GM12878 (cell line): ENCODE measurements around the gene NUP54.

Experiments
- BRCA1 ChIP-seq: IDR thresholded peaks from 2 replicates; pipeline ENCODE4 v1.6.1; 2011; ENCODE audit warnings: low read depth, low read length, improper control_type of control experiment
- EZH2 ChIP-seq: IDR thresholded peaks from 2 replicates; pipeline ENCODE4 v1.6.1; 2012; ENCODE audit warnings: low read depth, mild to moderate bottlenecking, control low read depth, inconsistent platforms, low read length, borderline replicate concordance; ENCODE audit not compliant: control insufficient read depth
- HDGF ChIP-seq: fragments of 450-650 bp; IDR thresholded peaks from 2 replicates; pipeline ENCODE4 v1.6.1; 2016; ENCODE audit warnings: antibody characterized with exemption
- KDM1A ChIP-seq: fragments of 200-600 bp; sonication (generic); IDR thresholded peaks from 2 replicates; pipeline ENCODE4 v1.6.1; 2016; ENCODE audit warnings: borderline replicate concordance
- RFX5 ChIP-seq: IDR thresholded peaks from 2 replicates; pipeline ENCODE4 v1.6.1; 2011; ENCODE audit warnings: low read depth, low read length, improper control_type of control experiment
- STAT3 ChIP-seq: IDR thresholded peaks from 2 replicates; pipeline ENCODE4 v1.6.1; 2011; ENCODE audit warnings: low read depth, low read length, improper control_type of control experiment
- TF ChIP-seq, protein P1 (sequence below): IDR thresholded peaks from 2 replicates; pipeline ENCODE4 v1.6.1; 2011; ENCODE audit warnings: low read depth, mild to moderate bottlenecking, low read length, moderate library complexity, borderline replicate concordance; ENCODE audit errors: extremely low read depth

DNA sequence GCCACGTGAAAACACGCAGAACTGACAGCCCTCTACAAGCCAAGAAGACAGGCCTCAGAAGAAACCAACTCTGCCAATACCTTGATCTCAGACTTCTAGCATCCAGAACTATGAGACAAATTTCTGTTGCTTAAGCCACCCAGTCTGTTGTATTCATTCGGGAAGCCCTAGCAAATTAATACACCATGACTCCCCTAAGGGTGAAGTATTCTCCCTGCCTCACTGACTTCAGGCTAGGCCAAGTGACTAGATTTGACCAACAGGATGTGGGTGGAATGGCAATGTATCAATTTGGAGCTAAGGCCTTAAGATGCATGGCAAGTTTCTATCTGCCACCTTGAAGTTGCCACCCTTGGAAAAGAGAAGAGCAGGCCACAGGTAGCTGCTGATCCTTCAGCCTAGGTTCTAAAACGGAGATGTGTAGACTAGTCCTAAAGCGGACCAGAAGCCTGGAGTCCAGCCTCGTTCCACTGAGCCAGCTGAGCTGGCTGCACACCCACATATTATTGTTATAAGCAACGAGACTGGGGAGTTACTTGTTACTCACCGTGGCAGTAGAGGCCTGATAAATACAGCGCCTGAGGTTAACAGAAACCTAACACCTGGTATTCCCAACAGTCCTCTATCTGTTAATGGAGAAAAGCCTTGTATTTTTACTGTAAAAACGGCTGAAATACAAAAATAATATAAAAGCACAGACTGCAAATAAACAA, 49.0 kb upstream of the NUP54 start:
- no peak for TF ChIP-seq RFX5
- TF ChIP-seq, protein P1, sequence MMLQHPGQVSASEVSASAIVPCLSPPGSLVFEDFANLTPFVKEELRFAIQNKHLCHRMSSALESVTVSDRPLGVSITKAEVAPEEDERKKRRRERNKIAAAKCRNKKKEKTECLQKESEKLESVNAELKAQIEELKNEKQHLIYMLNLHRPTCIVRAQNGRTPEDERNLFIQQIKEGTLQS: no peak
- TF ChIP-seq HDGF: no peak
- no peak for TF ChIP-seq KDM1A
- TF ChIP-seq EZH2: no peak
- no peak for TF ChIP-seq STAT3
- TF ChIP-seq BRCA1: no peak
